ENCODE data around the gene DCAF15. TPM values are rescaled to one million over a fixed set of nuclear protein-coding genes. Genes with fewer than 3 reads are reported as not detected.

The DCAF15 gene
- total RNA-seq, 4 donors from 2014 or later = 8.4 to 17.3 (median 12.0) TPM

DNA sequence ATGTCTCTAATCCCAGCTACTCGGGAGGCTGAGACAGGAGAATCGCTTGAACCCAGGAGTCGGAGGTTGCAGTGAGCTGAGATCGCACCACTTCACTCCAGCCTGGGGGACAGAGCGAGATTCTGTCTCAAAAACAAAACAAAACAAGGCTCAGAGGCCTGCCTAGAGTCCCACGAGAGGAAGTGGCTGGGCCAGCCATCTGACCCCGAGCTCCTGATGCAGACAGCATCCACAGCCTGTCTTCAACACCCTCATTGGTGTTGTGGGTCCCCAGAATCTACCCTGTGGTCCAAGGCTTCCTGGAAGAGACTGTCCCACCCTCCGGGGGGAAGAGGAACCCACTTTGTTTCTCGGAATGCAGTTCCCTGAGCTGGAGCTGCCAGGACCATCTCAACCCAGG is 29.2 kb downstream of the DCAF15 start:
- TF ChIP-seq, protein P1, sequence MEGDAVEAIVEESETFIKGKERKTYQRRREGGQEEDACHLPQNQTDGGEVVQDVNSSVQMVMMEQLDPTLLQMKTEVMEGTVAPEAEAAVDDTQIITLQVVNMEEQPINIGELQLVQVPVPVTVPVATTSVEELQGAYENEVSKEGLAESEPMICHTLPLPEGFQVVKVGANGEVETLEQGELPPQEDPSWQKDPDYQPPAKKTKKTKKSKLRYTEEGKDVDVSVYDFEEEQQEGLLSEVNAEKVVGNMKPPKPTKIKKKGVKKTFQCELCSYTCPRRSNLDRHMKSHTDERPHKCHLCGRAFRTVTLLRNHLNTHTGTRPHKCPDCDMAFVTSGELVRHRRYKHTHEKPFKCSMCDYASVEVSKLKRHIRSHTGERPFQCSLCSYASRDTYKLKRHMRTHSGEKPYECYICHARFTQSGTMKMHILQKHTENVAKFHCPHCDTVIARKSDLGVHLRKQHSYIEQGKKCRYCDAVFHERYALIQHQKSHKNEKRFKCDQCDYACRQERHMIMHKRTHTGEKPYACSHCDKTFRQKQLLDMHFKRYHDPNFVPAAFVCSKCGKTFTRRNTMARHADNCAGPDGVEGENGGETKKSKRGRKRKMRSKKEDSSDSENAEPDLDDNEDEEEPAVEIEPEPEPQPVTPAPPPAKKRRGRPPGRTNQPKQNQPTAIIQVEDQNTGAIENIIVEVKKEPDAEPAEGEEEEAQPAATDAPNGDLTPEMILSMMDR (IDR thresholded peaks at IDR 0.05; ENCODE audit: low read depth) = no peak

DNA sequence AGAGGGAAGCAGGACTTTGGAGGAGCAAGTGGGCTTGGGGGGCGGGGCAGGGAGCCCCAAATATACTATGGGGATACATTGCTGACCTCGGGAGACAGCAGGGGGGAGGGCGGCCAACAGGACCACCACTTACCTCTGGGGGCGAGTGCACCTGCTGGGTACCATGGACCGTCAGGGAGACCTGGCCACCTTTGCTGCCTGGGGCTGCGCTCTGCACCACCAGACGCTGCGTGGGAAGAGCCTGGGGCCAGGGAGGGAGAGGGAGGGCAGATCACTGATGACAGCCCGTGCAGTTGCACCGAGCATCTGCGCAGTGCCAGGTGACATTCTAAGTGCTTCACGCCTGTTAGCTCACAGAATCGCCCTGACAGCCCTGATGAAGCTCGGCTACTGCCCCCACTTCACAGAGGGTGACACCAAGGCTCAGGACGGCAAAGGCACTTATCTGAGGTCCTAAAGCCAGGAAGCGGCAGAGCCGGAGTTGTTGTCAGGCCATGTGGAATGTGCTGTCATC is 29.7 kb downstream of the DCAF15 start:
- TF ChIP-seq, protein P1 (IDR thresholded peaks at IDR 0.05; ENCODE audit: low read depth) = no peak

DNA sequence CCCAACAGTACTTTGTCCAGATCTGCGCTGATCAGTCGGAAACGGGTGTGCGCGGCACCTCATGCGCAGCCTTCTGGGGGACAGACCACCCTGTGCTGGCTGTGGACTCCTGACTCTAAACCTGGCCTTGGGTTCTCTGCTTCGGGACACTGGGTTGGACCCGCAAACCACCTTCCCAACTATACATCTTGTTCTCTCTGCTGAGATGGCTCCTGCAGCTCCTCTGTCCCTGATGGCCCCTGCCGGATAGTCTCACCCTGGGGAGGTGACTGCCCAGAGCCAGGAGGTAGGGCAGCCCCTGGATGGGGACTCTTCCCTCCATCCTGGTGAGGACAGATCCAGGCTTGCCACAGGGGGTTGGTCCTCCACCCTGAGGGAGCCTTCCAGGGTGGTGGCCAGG is 30.5 kb downstream of the DCAF15 start:
- TF ChIP-seq, protein P1 (IDR thresholded peaks at IDR 0.05; ENCODE audit: low read depth) = no peak

DNA sequence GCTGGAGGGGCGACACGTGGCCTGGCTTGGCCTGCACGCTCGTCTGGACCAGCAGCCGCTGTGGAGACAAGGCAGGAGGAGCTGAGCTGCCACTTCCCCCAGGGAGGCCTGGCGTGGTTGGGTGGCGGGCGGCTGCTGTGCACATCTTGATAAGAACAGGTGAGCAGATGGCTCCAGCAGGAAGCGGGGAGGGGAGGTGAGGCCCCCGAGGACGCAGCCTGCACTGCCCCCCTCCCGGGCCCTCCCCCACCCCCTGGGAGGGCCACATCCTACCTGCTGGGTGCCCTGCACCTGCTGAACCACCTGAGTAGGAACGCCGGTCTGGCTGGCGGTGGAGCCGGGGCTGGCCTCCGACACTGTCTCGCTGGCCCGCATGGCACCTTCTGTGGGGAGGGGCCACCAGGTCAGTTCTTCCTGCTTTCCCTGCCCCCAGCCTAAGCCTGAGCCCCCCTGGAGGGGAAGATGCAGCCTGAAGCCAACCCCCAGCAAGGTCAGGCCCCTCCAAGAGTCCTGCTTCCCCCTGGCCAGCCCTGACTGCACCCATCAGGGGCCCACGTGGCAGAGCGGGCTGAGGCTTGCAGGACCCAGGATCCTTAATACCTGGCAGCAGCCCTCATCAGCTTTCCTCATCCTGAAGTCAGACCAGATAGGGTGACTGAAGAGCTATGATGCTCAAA is 31.0 kb downstream of the DCAF15 start:
- TF ChIP-seq, protein P1 (IDR thresholded peaks at IDR 0.05; ENCODE audit: low read depth) = no peak

DNA sequence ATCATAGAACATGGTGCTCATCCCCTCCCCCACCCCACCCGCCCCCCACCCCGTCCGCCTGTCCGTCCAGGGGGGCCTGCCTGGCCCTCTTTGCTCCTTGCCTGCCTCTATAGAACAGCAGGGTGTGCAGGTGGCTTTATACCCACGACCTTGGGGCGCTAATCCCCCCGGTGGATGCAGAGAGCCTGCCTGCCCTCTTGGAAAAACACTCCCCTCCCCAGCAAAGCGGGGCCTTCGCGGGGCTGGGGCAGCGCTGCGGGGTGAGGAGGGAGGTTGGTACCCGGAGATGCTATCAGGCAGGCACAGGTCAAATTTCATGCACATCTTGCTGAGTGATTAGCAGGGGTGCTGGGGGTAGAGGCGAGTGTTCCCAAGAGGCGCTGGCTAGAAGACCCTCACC is 31.9 kb downstream of the DCAF15 start:
- TF ChIP-seq, protein P1 (IDR thresholded peaks at IDR 0.05; ENCODE audit: low read depth) = no peak

DNA sequence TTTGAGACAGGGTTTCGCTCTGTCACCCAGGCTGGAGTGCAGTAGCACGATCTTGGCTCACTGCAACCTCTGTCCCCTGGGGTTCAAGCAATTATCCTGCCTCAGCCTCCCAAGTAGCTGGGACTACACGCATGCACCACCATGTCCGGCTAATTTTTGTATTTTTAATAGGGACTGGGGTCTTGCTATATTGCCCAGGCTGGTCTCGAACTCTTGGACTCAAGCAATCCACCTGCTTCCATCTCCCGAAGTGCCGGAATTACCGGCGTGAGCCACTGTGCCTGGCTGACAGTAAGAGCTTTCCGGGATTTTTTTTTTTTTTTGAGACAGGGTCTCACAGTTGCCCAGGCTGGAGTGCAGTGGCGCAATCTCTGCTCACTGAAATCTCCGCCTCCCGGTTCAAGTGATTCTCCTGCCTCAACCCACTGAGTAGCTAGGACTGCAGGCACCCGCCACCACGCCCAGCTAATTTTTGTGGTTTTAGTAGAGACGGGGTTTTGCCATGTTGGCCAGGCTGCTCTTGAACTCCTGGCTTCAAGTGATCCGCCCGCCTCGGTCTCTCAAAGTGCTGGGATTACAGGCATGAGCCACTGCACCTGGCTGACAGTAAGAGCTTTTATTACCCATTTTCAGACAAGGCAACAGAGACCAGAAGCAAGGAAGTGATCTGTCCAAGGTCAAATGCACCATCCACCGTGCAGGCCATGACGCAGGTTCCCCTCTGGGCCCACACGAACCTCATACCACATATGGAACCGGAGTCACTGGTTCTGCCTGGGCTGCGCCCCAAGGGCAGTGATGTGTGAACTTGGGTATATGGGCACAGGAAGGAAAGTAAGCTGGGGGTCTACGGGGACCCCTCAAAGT is 32.8 kb downstream of the DCAF15 start:
- TF ChIP-seq, protein P1 (IDR thresholded peaks at IDR 0.05; ENCODE audit: low read depth) = no peak

DNA sequence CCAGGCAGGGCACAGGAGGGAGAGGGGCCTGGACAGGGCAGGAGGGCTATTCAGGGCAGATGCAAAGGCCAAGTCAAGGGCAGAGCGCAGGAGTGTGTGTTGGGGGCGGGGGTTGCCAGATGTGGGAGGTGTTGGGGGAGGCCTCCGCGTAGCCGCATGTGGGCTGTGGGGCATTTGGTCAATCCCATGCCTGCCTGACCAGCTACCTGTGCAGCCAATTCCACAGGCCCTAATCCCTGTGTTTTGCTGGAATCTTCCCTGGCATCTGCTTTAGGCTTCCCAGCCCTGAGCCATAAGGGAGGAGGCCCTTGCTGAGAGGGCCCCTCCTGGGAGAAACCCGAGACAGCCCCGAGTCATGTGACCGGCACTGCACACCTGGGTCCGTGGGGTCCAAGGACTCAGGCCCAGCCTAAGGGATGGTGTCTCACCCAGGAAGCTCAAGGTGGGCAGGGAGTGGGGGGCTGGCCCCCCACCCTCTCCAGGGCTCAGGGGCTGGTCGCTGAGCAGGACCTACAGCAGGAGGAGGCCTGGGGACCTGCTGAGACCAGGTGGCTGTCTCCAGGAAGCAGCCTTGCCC is 33.5 kb downstream of the DCAF15 start:
- TF ChIP-seq, protein P1 (IDR thresholded peaks at IDR 0.05; ENCODE audit: low read depth) = no peak

Measured in subcutaneous adipose tissue (tissue), 4 donors.